Gastrocnemius medialis (tissue), 4 donors: ENCODE results near the gene RARS1.

Source experiments
- POLR2A ChIP-seq, 2 donors: fragments of 450-650 bp; IDR thresholded peaks; one replicate each; pipeline ENCODE4 v1.6.1; 2017; ENCODE audit warnings: antibody characterized with exemption in 2 of 2, mild to moderate bottlenecking in 2 of 2, moderate library complexity in 2 of 2
- TF ChIP-seq, protein P1 (sequence below), 5 experiments: fragments of 450-650 bp in 3 of 5; fragments of 200-600 bp in 2 of 5; sonication (generic) in 2 of 5; IDR thresholded peaks in 4 of 5; conservative IDR thresholded peaks in 1 of 5; 1 replicate in 4 of 5; 2 replicates in 1 of 5; pipeline ENCODE4 v1.5.1; 2016 to 2019; ENCODE audit warnings: antibody characterized with exemption in 5 of 5, mild to moderate bottlenecking in 3 of 5, moderate library complexity in 3 of 5

- TF ChIP-seq, protein P1, sequence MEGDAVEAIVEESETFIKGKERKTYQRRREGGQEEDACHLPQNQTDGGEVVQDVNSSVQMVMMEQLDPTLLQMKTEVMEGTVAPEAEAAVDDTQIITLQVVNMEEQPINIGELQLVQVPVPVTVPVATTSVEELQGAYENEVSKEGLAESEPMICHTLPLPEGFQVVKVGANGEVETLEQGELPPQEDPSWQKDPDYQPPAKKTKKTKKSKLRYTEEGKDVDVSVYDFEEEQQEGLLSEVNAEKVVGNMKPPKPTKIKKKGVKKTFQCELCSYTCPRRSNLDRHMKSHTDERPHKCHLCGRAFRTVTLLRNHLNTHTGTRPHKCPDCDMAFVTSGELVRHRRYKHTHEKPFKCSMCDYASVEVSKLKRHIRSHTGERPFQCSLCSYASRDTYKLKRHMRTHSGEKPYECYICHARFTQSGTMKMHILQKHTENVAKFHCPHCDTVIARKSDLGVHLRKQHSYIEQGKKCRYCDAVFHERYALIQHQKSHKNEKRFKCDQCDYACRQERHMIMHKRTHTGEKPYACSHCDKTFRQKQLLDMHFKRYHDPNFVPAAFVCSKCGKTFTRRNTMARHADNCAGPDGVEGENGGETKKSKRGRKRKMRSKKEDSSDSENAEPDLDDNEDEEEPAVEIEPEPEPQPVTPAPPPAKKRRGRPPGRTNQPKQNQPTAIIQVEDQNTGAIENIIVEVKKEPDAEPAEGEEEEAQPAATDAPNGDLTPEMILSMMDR (IDR thresholded peaks at IDR 0.05 in 4 of 5, conservative IDR thresholded peaks at IDR 0.05 in 1 of 5), result no peak
- TF ChIP-seq POLR2A (IDR thresholded peaks at IDR 0.05), result no peak
Observed at GRCh38 chr5:168474319-168474718, 12.0 kb upstream of the RARS1 start.
